ENCODE data around the gene LENEP.

DNA sequence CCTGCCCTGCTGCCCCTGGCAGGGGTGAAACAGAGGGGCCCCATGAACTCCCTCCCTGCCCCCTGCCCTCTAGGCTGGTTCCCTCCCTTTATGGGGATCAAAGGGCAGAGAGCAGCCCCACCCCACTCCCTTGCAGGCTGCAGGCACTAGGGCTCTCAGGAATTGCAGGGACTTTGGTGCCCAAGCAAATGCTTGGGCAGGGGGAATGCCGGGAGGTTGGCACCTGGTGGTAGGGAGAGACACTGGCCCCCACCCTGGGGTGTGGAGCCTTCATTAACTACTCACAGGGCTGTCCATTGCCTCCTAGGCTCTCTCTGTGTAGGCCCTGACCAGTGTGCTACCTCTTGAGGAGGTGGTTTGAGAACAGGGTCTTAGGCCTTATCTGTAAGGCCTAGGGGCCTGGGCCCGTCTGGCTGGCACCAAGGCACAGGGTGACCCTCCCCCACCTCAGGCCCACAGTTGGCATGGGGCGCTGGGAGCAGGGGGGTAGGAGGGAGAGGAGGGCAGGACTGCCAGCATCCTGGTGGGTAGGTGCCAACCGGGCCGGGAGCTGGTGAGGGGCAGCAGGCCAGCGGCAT, 14.0 kb downstream of the LENEP start:
- TF ChIP-seq EZH2phosphoT487 (IDR thresholded peaks at IDR 0.05; ENCODE audit: insufficient read depth, low read depth) (no peak), EZH2 (IDR thresholded peaks at IDR 0.05; ENCODE audit: insufficient read depth, poor library complexity, severe bottlenecking) (no peak)

Measured in GM23248 (cell line).